ENCODE results near the gene TMEM151B.

DNA sequence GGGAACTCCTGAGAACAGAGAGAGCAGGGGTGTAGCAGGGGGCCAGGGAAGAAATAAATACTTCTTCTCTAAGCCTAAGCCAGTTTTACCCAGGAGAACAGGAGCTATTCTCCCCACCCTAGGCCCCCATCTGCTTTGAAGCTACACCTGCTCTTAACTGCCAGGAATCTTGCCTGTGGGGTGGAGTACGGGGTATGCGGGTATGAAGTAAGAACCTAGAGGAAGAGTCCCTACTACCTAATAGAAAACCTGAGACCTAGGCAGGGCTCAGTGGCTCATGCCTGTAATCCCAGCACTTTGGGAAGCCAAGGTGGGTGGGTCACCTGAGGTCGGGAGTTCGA lies 45.3 kb upstream of the TMEM151B start:
- no peak for TF ChIP-seq EZH2 (IDR thresholded peaks at IDR 0.05; ENCODE audit: borderline replicate concordance, control insufficient read depth, low read depth, low read length)
- no peak for TF ChIP-seq YY1 (IDR thresholded peaks at IDR 0.05; ENCODE audit: low read depth, low read length)
- no peak for TF ChIP-seq CREB1 (IDR thresholded peaks at IDR 0.05; ENCODE audit: low read depth)
- no peak for TF ChIP-seq POLR2A (IDR thresholded peaks at IDR 0.05; ENCODE audit: low read depth, low read length)
- no peak for TF ChIP-seq EGR1 (IDR thresholded peaks at IDR 0.05; ENCODE audit: borderline replicate concordance in 1 of 2, low read depth in 2 of 2, low read length in 2 of 2)
- TF ChIP-seq RFX5 (IDR thresholded peaks at IDR 0.05; ENCODE audit: low read depth, low read length) = no peak

Measured in GM12878 (cell line).